Sigmoid colon (tissue), 7 donors: ENCODE measurements around the gene SIGMAR1. TPM values are rescaled to one million over a fixed set of nuclear protein-coding genes. Genes with fewer than 3 reads are reported as not detected.

Source experiments
- DNase-seq: peaks from one replicate; pipeline ENCODE4 v3.0.0-alpha.2; 2019
- H3K27ac ChIP-seq, 4 donors: fragments of 200-600 bp; sonication (generic); one replicate each; pipeline ENCODE4 v1.5.1; 2016 to 2019; ENCODE audit warnings: mild to moderate bottlenecking in 1 of 4
- H3K27me3 ChIP-seq, 3 donors: fragments of 200-600 bp; sonication (generic); one replicate each; pipeline ENCODE4 v1.5.1; 2019; ENCODE audit warnings: mild to moderate bottlenecking in 1 of 3
- H3K36me3 ChIP-seq, 4 donors: fragments of 200-600 bp; sonication (generic); one replicate each; pipeline ENCODE4 v1.5.1; 2016 to 2019
- H3K4me1 ChIP-seq, 4 donors: fragments of 200-600 bp; sonication (generic); one replicate each; pipeline ENCODE4 v1.5.1; 2017 to 2019
- H3K4me3 ChIP-seq, 4 donors: fragments of 200-600 bp; sonication (generic); one replicate each; pipeline ENCODE4 v1.5.1; 2017 to 2019; ENCODE audit warnings: mild to moderate bottlenecking in 2 of 4, moderate library complexity in 1 of 4
- H3K9me3 ChIP-seq, 4 donors: fragments of 200-600 bp in 3 of 4; sonication (generic) in 3 of 4; one replicate each; pipeline versions ENCODE4 v1.5.1 to v1.6.1; 2013 to 2019
- EP300 ChIP-seq, 4 donors: sonication (generic); formaldehyde crosslinking; IDR thresholded peaks; one replicate each; pipeline ENCODE4 v1.6.1; 2017; ENCODE audit warnings: antibody characterized with exemption in 4 of 4
- POLR2A ChIP-seq, 2 donors: fragments of 450-650 bp; IDR thresholded peaks; one replicate each; pipeline ENCODE4 v1.6.1; 2016; ENCODE audit warnings: antibody characterized with exemption in 2 of 2, mild to moderate bottlenecking in 2 of 2, moderate library complexity in 2 of 2
- POLR2AphosphoS5 ChIP-seq, 4 donors: sonication (generic); formaldehyde crosslinking; IDR thresholded peaks; one replicate each; pipeline ENCODE4 v1.6.1; 2017; ENCODE audit warnings: antibody characterized with exemption in 4 of 4
- WGBS, 2 donors: extraction: QIAGEN DNeasy Blood & Tissue Kit; methylation state at CpG; one replicate each; pipeline ENCODE4 v1.1.7; 2013; 5-methylcytosine and 5-hydroxymethylcytosine counted together
- intact Hi-C: fragments of 100-400 bp; cut with DNase I; formaldehyde crosslinking; loops from one replicate; pipeline ENCODE4 v1.15.1; 2023
- polyA plus RNA-seq, 3 donors: library from polyadenylated mRNA; stranded (reverse); fragments of 200-250 nt; gene quantifications; one replicate each; pipeline ENCODE4 v1.2.3, GENCODE V29; 2013
- total RNA-seq, 4 donors: library from RNA; depleted of rRNA; stranded (reverse); fragments of >200 nt; gene quantifications; one replicate each; pipeline ENCODE4 v1.1.0, GENCODE V29; 2016
- TF ChIP-seq, protein P1 (sequence below), 4 experiments: fragments of 450-650 bp in 3 of 4; fragments of 200-600 bp in 1 of 4; IDR thresholded peaks; one replicate each; pipeline ENCODE4 v1.5.1; 2016 to 2019; ENCODE audit warnings: antibody characterized with exemption in 4 of 4, mild to moderate bottlenecking in 3 of 4, moderate library complexity in 2 of 4
- donor health status: healthy with polysubstance abuse.
- donor health status: Bipolar disorder and iron deficiency.
- donor health status: healthy.

SIGMAR1 gene
- total and polyA plus RNA-seq, 7 donors, result 12.0 to 82.6 (median 70.6) TPM

DNA sequence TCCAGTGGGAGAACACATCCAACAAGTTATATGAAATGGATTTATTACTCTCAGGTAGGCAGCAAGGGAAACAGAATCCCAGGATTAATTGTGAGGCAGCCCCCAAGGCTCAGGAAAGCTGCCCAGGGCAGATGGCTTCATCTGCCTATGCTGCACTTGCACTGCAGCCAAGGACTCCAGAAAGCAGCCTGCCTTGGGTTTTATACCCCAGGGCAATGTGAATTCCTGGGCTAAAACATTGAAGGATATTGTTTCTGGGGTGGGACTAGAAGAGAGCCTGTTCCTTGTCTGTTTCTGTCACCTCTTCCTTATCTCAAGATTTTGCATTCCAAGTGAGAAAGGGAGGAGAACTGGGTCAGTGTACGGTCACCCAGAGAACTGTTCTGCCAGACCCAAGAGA, 33.7 kb upstream of the SIGMAR1 start:
- TF ChIP-seq, protein P1, sequence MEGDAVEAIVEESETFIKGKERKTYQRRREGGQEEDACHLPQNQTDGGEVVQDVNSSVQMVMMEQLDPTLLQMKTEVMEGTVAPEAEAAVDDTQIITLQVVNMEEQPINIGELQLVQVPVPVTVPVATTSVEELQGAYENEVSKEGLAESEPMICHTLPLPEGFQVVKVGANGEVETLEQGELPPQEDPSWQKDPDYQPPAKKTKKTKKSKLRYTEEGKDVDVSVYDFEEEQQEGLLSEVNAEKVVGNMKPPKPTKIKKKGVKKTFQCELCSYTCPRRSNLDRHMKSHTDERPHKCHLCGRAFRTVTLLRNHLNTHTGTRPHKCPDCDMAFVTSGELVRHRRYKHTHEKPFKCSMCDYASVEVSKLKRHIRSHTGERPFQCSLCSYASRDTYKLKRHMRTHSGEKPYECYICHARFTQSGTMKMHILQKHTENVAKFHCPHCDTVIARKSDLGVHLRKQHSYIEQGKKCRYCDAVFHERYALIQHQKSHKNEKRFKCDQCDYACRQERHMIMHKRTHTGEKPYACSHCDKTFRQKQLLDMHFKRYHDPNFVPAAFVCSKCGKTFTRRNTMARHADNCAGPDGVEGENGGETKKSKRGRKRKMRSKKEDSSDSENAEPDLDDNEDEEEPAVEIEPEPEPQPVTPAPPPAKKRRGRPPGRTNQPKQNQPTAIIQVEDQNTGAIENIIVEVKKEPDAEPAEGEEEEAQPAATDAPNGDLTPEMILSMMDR (IDR thresholded peaks at IDR 0.05), result no peak
- TF ChIP-seq POLR2A (IDR thresholded peaks at IDR 0.05), result no peak
- no peak for TF ChIP-seq EP300 (IDR thresholded peaks at IDR 0.05)
- no peak for TF ChIP-seq POLR2AphosphoS5 (IDR thresholded peaks at IDR 0.05)
- peaks cover 0 to 6% (median 0%) of the 10 kb centered on the region in 4 donors for H3K36me3 ChIP-seq
- no peak for DNase-seq
- peaks cover 0 to 11% (median 8%) of the 10 kb centered on the region in 4 donors for H3K4me1 ChIP-seq
- no peak overlapping the region for H3K27ac ChIP-seq
- intact Hi-C loops, result no loop called here
- H3K9me3 ChIP-seq, result no peaks in the 10 kb centered on the region
- WGBS, 2 donors, result 92 to 95% methylated on average over 1 of the region's 1 CpG
- no peaks in the 10 kb centered on the region for H3K27me3 ChIP-seq
- no peak overlapping the region for H3K4me3 ChIP-seq

DNA sequence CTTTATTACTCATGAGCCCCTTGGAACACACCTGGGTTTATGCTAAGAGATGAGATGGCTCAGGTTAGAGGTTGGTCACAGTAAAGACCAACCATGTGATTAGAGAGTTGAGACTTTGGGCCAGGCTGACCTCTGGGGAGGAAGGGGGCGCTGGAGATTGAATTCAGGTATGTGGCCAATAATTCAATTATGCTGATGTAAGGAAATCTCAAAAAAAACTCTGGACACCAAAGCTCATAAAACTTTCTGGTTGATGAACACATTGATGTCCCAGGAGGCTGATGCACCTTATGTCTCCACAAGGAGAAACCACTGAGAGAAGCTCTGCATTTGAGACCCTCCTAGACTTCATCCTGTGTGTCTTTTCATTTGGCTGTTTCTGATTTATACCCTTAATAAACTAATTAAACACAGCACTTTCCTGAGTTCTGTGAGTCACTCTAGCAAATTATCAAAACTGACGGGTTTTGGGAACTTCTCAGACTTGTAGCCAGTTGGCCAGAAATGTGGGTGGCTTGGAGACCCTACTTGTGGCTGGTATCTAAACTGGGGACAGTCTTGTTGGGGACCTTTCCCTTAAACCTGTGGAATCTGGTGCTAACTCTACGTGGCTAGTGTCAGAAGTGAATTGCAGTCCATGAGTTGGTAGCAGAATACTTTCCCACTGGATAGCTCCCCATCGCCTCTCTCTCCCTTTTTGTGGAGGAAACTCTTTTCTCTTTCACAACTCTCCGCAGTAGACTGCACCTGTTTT, 32.4 kb upstream of the SIGMAR1 start:
- H3K27me3 ChIP-seq, result no peaks in the 10 kb centered on the region
- WGBS, 2 donors, result 94 to 95% methylated on average over 5 of the region's 5 CpGs
- H3K4me3 ChIP-seq, result no peak overlapping the region
- TF ChIP-seq POLR2AphosphoS5 (IDR thresholded peaks at IDR 0.05) (no peak), POLR2A (IDR thresholded peaks at IDR 0.05) (no peak), EP300 (IDR thresholded peaks at IDR 0.05) (no peak)
- TF ChIP-seq, protein P1 (IDR thresholded peaks at IDR 0.05), result no peak
- H3K36me3 ChIP-seq, result peaks cover 0 to 6% (median 0%) of the 10 kb centered on the region in 4 donors
- no peaks in the 10 kb centered on the region for H3K9me3 ChIP-seq
- no peak overlapping the region for H3K27ac ChIP-seq
- intact Hi-C loops, result loop anchor here (10.0 kb wide), 1 partner anchor 1075 kb away; the partner anchor contains the start of genes GBA2 and RGP1
- peaks cover 0 to 14% (median 9%) of the 10 kb centered on the region in 4 donors for H3K4me1 ChIP-seq
- no peak for DNase-seq

DNA sequence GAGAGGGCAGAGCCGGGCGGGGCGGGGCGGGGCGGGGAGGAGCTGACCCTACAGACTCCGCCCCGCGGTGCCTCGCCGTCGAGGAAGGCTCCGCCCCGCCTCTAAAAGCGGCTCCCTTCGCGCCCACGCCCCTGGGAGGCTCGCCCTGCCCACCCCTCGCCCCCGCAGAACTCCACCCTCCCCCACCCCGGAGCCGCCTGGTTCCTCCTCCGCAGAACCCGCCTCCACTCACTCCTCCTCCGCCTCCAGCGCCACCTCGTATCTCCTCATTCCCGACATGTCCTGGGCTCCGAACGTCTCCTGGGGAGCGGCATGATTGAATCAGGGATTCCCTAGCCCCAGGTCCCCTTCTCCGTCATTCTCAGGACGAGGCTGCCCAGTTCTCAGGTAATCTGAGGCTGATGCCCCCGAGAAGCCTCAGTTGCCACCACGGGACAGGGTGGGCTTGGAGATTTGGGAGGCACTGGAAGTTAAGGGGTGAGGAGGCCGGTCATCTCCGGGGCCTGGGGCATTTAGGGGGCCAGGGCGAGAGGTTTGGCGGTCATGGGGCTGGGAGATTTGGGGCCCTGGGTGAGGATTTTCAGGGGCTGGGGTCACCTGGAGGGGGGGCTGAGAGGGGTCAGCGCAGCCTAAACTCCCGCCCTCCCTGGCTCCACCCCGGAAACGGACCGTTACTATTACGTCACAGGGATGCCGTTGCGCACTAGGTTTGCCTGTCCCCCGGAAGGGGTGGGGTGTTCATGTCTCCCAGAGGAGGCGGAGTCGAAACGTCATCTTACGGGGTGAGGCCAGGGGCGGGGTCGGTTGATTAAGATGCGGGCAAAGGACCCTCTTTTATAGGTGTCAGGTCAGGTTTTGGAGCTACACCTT, 28.0 kb upstream of the SIGMAR1 start:
- DNase-seq, result peak; percentile 99
- 1 to 3% methylated on average over 55 of the region's 55 CpGs for WGBS, 2 donors
- H3K27me3 ChIP-seq, result no peaks in the 10 kb centered on the region
- TF ChIP-seq, protein P1 (IDR thresholded peaks at IDR 0.05), result no peak
- TF ChIP-seq POLR2A (IDR thresholded peaks at IDR 0.05), result peak; percentile 92 to 94
- TF ChIP-seq EP300 (IDR thresholded peaks at IDR 0.05), result peak in 2 of 4 donors; percentile 10 to 48
- peak; percentile 90 to 99 (median 98) for TF ChIP-seq POLR2AphosphoS5 (IDR thresholded peaks at IDR 0.05)
- intact Hi-C loops, result loop anchor here (2.0 to 10.0 kb wide), 4 partner anchors 35 to 1079 kb away; partner anchors contain the start of genes DNAJB5, GBA2, RGP1 and RPP25L
- peak overlapping the region; percentile 96 to 100 (median 100) for H3K27ac ChIP-seq
- H3K4me1 ChIP-seq, result peaks cover 0 to 25% (median 19%) of the 10 kb centered on the region in 4 donors
- peaks cover 0 to 29% (median 3%) of the 10 kb centered on the region in 4 donors for H3K36me3 ChIP-seq
- H3K4me3 ChIP-seq, result peak overlapping the region; percentile 72 to 81 (median 78)
- no peaks in the 10 kb centered on the region for H3K9me3 ChIP-seq

DNA sequence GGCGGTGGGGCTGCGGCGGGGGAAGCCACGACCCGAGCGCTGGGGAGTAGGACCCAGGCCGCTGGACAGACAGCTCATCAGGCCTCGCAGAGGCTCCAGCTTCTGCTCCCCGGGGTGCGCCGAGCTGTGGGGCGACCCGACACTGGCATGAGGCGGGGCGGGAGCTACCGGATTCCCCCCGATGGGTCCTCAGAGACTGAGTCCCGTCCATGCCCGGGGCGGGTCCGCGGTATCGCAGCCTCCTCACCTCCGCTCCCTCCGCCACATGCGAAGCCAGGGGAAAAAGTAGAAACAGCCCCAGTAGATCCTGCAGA, 27.4 kb upstream of the SIGMAR1 start:
- Histone ChIP-seq H3K36me3 (peaks cover 0 to 35% (median 7%) of the 10 kb centered on the region in 4 donors), H3K9me3 (no peaks in the 10 kb centered on the region), H3K4me3 (peak overlapping the region; percentile 72 to 81 (median 78)), H3K27me3 (no peaks in the 10 kb centered on the region), H3K4me1 (peaks cover 0 to 25% (median 19%) of the 10 kb centered on the region in 4 donors), H3K27ac (peak overlapping the region; percentile 96 to 100 (median 100))
- no peak for DNase-seq
- intact Hi-C loops, result loop anchor here (2.0 to 10.0 kb wide), 4 partner anchors 36 to 1080 kb away; partner anchors contain the start of genes DNAJB5, GBA2, RGP1 and RPP25L
- TF ChIP-seq POLR2A (IDR thresholded peaks at IDR 0.05) (peak in 1 of 2 donors; percentile 9), POLR2AphosphoS5 (IDR thresholded peaks at IDR 0.05) (peak in 1 of 4 donors; percentile 15), EP300 (IDR thresholded peaks at IDR 0.05) (no peak)
- TF ChIP-seq, protein P1 (IDR thresholded peaks at IDR 0.05), result no peak
- 1 to 2% methylated on average over 26 of the region's 26 CpGs for WGBS, 2 donors
